PC-3 (cell line): Measurements from ENCODE around the gene SACS. TPM values are rescaled to one million over a fixed set of nuclear protein-coding genes. Genes with fewer than 3 reads are reported as not detected.

Experiments
- ATAC-seq: fragments of 200-7000 bp; cut with Tn5 transposase; 2 replicates; pipeline ENCODE4 v1.9.1; 2020; ENCODE audit warnings: mild to moderate bottlenecking, moderate library complexity
- BruUV-seq: library from RNA; stranded (reverse); fragments of 400-500 nt; replicated peaks from 2 replicates; lab custom pipeline; 2021; lab: Mats Ljungman, UMichigan
- CTCF ChIA-PET: fragments of 300-600 bp; sonication (Branson Sonifier 250); formaldehyde crosslinking; loops from one replicate; lab custom pipeline; 2022; ENCODE audit warnings: antibody characterized with exemption; lab: Charles Lee
- POLR2A ChIA-PET: fragments of 300-600 bp; sonication (Branson Sonifier 250); formaldehyde crosslinking; loops from one replicate; lab custom pipeline; 2022; ENCODE audit warnings: antibody characterized with exemption; ENCODE audit not compliant: unreplicated experiment; lab: Charles Lee
- DNase-seq: peaks from one replicate; pipeline ENCODE4 v3.0.0-alpha.2; 2015
- H2AFZ ChIP-seq: fragments of 300-600 bp; sonication (generic); 2 replicates; pipeline ENCODE4 v1.6.0; 2016; ENCODE audit warnings: antibody characterized with exemption, low read length
- H3F3A ChIP-seq: fragments of 300-600 bp; sonication (generic); one replicate; pipeline ENCODE4 v1.6.0; 2017; ENCODE audit warnings: antibody characterized with exemption, low read length, control low read depth, mild to moderate bottlenecking; ENCODE audit not compliant: unreplicated experiment
- H3K27ac ChIP-seq: fragments of 300-600 bp; sonication (generic); 2 replicates; pipeline ENCODE4 v1.5.1; 2016; ENCODE audit warnings: mild to moderate bottlenecking, low read length
- H3K27me3 ChIP-seq: fragments of 300-600 bp; sonication (generic); 2 replicates; pipeline ENCODE4 v1.6.1; 2016; ENCODE audit warnings: low read length, mixed read lengths
- H3K36me3 ChIP-seq: fragments of 300-600 bp; sonication (generic); 2 replicates; pipeline ENCODE4 v1.6.1; 2016; ENCODE audit warnings: low read depth, mixed run types, low read length, mixed read lengths
- H3K4me1 ChIP-seq: fragments of 300-600 bp; sonication (generic); 2 replicates; pipeline ENCODE4 v1.5.1; 2016; ENCODE audit warnings: low read length; ENCODE audit not compliant: insufficient read depth
- H3K4me2 ChIP-seq: fragments of 300-600 bp; sonication (generic); 2 replicates; pipeline ENCODE4 v1.6.0; 2016; ENCODE audit warnings: low read length
- H3K4me3 ChIP-seq: fragments of 300-600 bp; sonication (generic); 2 replicates; pipeline ENCODE4 v1.5.1; 2016; ENCODE audit warnings: mild to moderate bottlenecking, low read length, mixed read lengths
- H3K79me2 ChIP-seq: fragments of 300-600 bp; sonication (generic); 2 replicates; pipeline ENCODE4 v1.6.1; 2017; ENCODE audit warnings: low read length, mixed read lengths
- H3K9ac ChIP-seq: fragments of 300-600 bp; sonication (generic); 2 replicates; pipeline ENCODE4 v1.6.0; 2016; ENCODE audit warnings: mild to moderate bottlenecking, low read length
- H3K9me2 ChIP-seq: fragments of 300-600 bp; sonication (generic); replicated peaks from 2 replicates; pipeline ENCODE4 v1.6.1; 2016; ENCODE audit warnings: mixed run types, low read length, mixed read lengths
- H3K9me3 ChIP-seq: fragments of 300-600 bp; sonication (generic); 2 replicates; pipeline ENCODE4 v1.6.1; 2016; ENCODE audit warnings: low read length, mixed read lengths
- H4K20me1 ChIP-seq: fragments of 300-600 bp; sonication (generic); 2 replicates; pipeline ENCODE4 v1.6.1; 2016; ENCODE audit warnings: low read length, mixed read lengths
- CTCF ChIP-seq: fragments of 300-600 bp; sonication (generic); conservative IDR thresholded peaks from 2 replicates; pipeline ENCODE4 v1.5.1; 2017; ENCODE audit warnings: antibody characterized with exemption, low read depth, mild to moderate bottlenecking, low read length
- EZH2 ChIP-seq: fragments of 300-600 bp; sonication (generic); IDR thresholded peaks from one replicate; pipeline ENCODE4 v1.6.1; 2017; ENCODE audit warnings: antibody characterized with exemption, mild to moderate bottlenecking, low read length; ENCODE audit not compliant: unreplicated experiment
- EZH2phosphoT487 ChIP-seq: fragments of 300-600 bp; sonication (generic); IDR thresholded peaks from 2 replicates; pipeline ENCODE4 v1.6.1; 2018; ENCODE audit warnings: mild to moderate bottlenecking, antibody characterized with exemption, low read length, borderline replicate concordance
- intact Hi-C: fragments of 100-400 bp; cut with micrococcal nuclease; formaldehyde crosslinking; loops from 2 replicates; pipeline ENCODE4 v1.9.0; 2023
- total RNA-seq: library from RNA; depleted of rRNA; stranded (reverse); fragments of >200 nt; gene quantifications from 2 replicates; pipeline ENCODE4 v1.2.3, GENCODE V29; 2014

Gene SACS
- total RNA-seq, 1 experiment from 2014 or later: 31.6 TPM

- Histone ChIP-seq H3K4me1 (peaks cover 19% of the 10 kb centered on the region), H3K4me3 (no peak overlapping the region), H2AFZ (no peak overlapping the region), H3K27me3 (no peaks in the 10 kb centered on the region), H3K27ac (no peak overlapping the region), H3K4me2 (no peak overlapping the region), H3K36me3 (no peaks in the 10 kb centered on the region), H3K9ac (no peak overlapping the region), H3K79me2 (no peaks in the 10 kb centered on the region), H3K9me2 (no peaks in the 10 kb centered on the region), H3K9me3 (no peaks in the 10 kb centered on the region), H4K20me1 (no peaks in the 10 kb centered on the region), H3F3A (no peaks in the 10 kb centered on the region)
- POLR2A ChIA-PET: no interaction called here
- ATAC-seq: no peak
- TF ChIP-seq CTCF (no peak), EZH2 (no peak), EZH2phosphoT487 (no peak)
- CTCF ChIA-PET: no interaction called here
- no peak for DNase-seq
- no TSS peak for BruUV-seq
- intact Hi-C loops: no loop called here
Measured at GRCh38 chr13:23381866-23382265, 51.6 kb downstream of the SACS start.

- Histone ChIP-seq H4K20me1 (no peaks in the 10 kb centered on the region), H3K79me2 (no peaks in the 10 kb centered on the region), H3K4me1 (peaks cover 28% of the 10 kb centered on the region), H3F3A (no peaks in the 10 kb centered on the region), H3K27ac (no peak overlapping the region), H3K36me3 (no peaks in the 10 kb centered on the region), H2AFZ (no peak overlapping the region), H3K9ac (no peak overlapping the region), H3K27me3 (no peaks in the 10 kb centered on the region), H3K9me2 (no peaks in the 10 kb centered on the region), H3K9me3 (no peaks in the 10 kb centered on the region), H3K4me2 (no peak overlapping the region), H3K4me3 (no peak overlapping the region)
- DNase-seq: no peak
- ChIA-PET CTCF (no interaction called here), POLR2A (no interaction called here)
- TF ChIP-seq CTCF (no peak), EZH2phosphoT487 (no peak), EZH2 (no peak)
- intact Hi-C loops: no loop called here
- no TSS peak for BruUV-seq
- no peak for ATAC-seq
Measured at GRCh38 chr13:23380534-23380933, 53.0 kb downstream of the SACS start.

- no peaks in the 10 kb centered on the region for H3F3A ChIP-seq
- peak overlapping the region; percentile 6; the same call in 1 of the 2 replicates for H3K4me3 ChIP-seq
- peak overlapping the region; percentile 13; the same call in 1 of the 2 replicates for H2AFZ ChIP-seq
- H3K36me3 ChIP-seq: no peaks in the 10 kb centered on the region
- H3K9me2 ChIP-seq: no peaks in the 10 kb centered on the region
- H3K4me1 ChIP-seq: peaks cover 31% of the 10 kb centered on the region
- H3K9ac ChIP-seq: peak overlapping the region; percentile 19; the same call in 1 of the 2 replicates
- DNase-seq: peak; percentile 87
- ChIA-PET CTCF (no interaction called here), POLR2A (no interaction called here)
- 0 out of 2 replicates have a peak, but pooled peaks cover 6% of the 10 kb centered on the region for H4K20me1 ChIP-seq
- no peaks in the 10 kb centered on the region for H3K9me3 ChIP-seq
- H3K4me2 ChIP-seq: peak overlapping the region; percentile 42
- BruUV-seq: no TSS peak
- peaks cover 20% of the 10 kb centered on the region for H3K79me2 ChIP-seq
- H3K27ac ChIP-seq: peak overlapping the region; percentile 73
- H3K27me3 ChIP-seq: no peaks in the 10 kb centered on the region
- TF ChIP-seq EZH2: no peak
- no peak for TF ChIP-seq CTCF
- TF ChIP-seq EZH2phosphoT487: no peak
- intact Hi-C loops: loop anchor here (5.0 kb wide), 1 partner anchor 49 kb away; no protein-coding TSS in a partner anchor
- peak; percentile 25 for ATAC-seq
Measured at GRCh38 chr13:23377983-23378632, 55.4 kb downstream of the SACS start.
